ENCODE results near the gene TMEM184A. TPM values are rescaled to one million over a fixed set of nuclear protein-coding genes. Genes with fewer than 3 reads are reported as not detected.

Gene TMEM184A
- total and polyA plus RNA-seq, 10 of the 15 experiments (the other 5 are each of a cell fraction or from before 2014, with no cell fraction given): 0.04 to 0.15 TPM; not detected in 8

DNA sequence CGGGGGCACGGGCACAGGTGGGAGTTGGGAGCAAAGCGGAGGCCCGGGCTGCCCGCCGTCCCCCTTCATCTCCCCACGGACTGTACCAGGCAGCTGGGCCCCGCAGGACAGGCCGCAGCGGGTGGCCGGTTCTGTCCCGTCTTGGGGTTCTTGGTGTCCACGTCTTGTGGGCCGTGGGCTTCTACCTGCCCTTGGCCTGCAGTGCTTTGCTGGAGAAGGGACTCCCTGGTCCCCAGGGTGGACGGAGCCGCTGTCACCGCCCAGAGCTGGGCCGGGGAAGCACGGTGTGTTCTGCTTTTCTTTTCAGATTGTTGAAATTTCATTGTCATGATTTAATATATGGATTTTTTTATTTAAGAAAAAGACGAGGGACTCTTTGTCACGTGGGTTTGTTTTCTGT lies 13.7 kb downstream of the TMEM184A start:
- Histone ChIP-seq H3K4me1 (ENCODE audit: control insufficient read depth, insufficient read depth, low read length) (no peaks in the 10 kb centered on the region), H3K36me3 (ENCODE audit: control insufficient read depth in 2 of 2, insufficient read depth in 2 of 2, low read length in 1 of 2) (peaks cover 3 to 21% of the 10 kb centered on the region in 2 experiments; a peak in 3 of 4 replicates), H2AFZ (ENCODE audit: control insufficient read depth, low read depth, low read length) (no peak overlapping the region), H3K4me2 (ENCODE audit: control insufficient read depth, insufficient read depth) (no peak overlapping the region), H3K4me3 (no peak overlapping the region), H3K27ac (ENCODE audit: control insufficient read depth, insufficient read depth) (no peak overlapping the region), H4K20me1 (ENCODE audit: control insufficient read depth, insufficient read depth) (no peaks in the 10 kb centered on the region), H3K9me3 (replicated peaks; ENCODE audit: control insufficient read depth, insufficient read depth, low read length) (no peaks in the 10 kb centered on the region), H3K79me2 (ENCODE audit: control insufficient read depth, insufficient read depth, low read length) (peaks cover 3% of the 10 kb centered on the region), H3K9ac (ENCODE audit: control insufficient read depth, insufficient read depth, low read length) (no peak overlapping the region), H3K27me3 (replicated peaks in 1 of 2; ENCODE audit: control insufficient read depth in 2 of 2, insufficient read depth in 2 of 2, low read length in 1 of 2) (no peaks in the 10 kb centered on the region)
- no peak for DNase-seq (ENCODE audit: low read depth, low spot score)
- no TSS peak for BruUV-seq (replicated peaks)
- no peak for FAIRE-seq
- ATAC-seq: no peak
- RAD21 ChIA-PET (ENCODE audit: unreplicated experiment): no interaction called here
- WGBS (ENCODE audit: insufficient coverage, insufficient replicate concordance, low lambda C conversion rate, missing lambda C conversion rate): 96% methylated on average over 21 of the region's 21 CpGs
- in situ Hi-C loops (cut with MboI) (no loop called here), intact Hi-C loops (cut with micrococcal nuclease; ENCODE audit: unreplicated experiment) (no loop called here)
- SMC1A ChIA-PET (ENCODE audit: uncharacterized antibody, unreplicated experiment): no interaction called here
- POLR2A ChIA-PET: no interaction called here
- TF ChIP-seq POLR2AphosphoS2 (IDR thresholded peaks at IDR 0.05; ENCODE audit: low read depth, low read length) (no peak), POLR2A (IDR thresholded peaks at IDR 0.05; ENCODE audit: low read depth, low read length) (0 out of 2 replicates have a peak, but pooled peaks have one; percentile 26), ZNF384 (IDR thresholded peaks at IDR 0.05; ENCODE audit: borderline replicate concordance, low read depth, low read length) (no peak), RFX5 (IDR thresholded peaks at IDR 0.05; ENCODE audit: low read depth, low read length) (no peak)
- CTCF ChIA-PET: no interaction called here

DNA sequence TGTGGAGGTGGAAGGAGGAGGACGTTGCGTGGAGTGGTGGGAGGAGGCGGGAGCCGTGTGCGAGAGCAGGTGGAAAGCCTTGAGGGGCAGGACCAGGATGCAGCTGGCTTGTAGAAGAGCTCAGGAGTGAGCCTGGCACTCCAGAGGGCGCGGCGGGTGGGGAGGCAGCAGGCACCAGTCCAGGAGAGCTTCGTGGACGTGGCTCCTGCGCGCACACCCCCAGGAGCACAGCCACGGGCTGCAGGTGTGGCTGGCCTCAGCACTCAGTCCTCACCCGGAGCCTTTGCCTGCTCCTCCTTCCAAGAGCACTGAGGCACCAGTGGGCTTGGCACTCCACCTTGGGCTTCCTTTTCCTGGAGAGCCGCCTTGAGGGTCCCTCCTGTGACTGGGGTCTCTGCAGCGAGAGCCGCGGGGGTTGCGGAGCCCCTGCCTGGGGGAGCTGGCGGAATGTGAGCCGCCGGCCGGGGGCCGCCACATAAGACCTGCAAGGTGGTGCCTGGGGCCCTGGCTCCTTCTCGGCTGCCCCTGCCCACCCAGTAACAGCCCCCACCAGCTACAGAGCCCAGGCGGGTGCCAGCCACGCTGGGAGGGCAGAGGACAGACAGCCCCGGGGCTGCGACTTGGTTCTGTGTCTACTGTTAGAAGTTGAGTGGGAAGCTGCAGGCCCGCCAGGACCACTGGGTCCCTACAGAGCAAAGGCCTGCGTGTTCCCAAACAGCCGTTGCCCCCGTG lies 14.4 kb downstream of the TMEM184A start:
- FAIRE-seq (no peak), ATAC-seq (no peak), DNase-seq (ENCODE audit: low read depth, low spot score) (no peak)
- in situ Hi-C loops (cut with MboI) (no loop called here), intact Hi-C loops (cut with micrococcal nuclease; ENCODE audit: unreplicated experiment) (no loop called here)
- Histone ChIP-seq H3K27ac (ENCODE audit: control insufficient read depth, insufficient read depth) (no peak overlapping the region), H3K79me2 (ENCODE audit: control insufficient read depth, insufficient read depth, low read length) (peaks cover 4% of the 10 kb centered on the region), H4K20me1 (ENCODE audit: control insufficient read depth, insufficient read depth) (no peaks in the 10 kb centered on the region), H3K36me3 (ENCODE audit: control insufficient read depth in 2 of 2, insufficient read depth in 2 of 2, low read length in 1 of 2) (peaks cover 3 to 23% of the 10 kb centered on the region in 2 experiments; a peak in 3 of 4 replicates), H2AFZ (ENCODE audit: control insufficient read depth, low read depth, low read length) (no peak overlapping the region), H3K9me3 (replicated peaks; ENCODE audit: control insufficient read depth, insufficient read depth, low read length) (no peaks in the 10 kb centered on the region), H3K4me2 (ENCODE audit: control insufficient read depth, insufficient read depth) (no peak overlapping the region), H3K4me3 (no peak overlapping the region), H3K4me1 (ENCODE audit: control insufficient read depth, insufficient read depth, low read length) (no peaks in the 10 kb centered on the region), H3K9ac (ENCODE audit: control insufficient read depth, insufficient read depth, low read length) (no peak overlapping the region), H3K27me3 (replicated peaks in 1 of 2; ENCODE audit: control insufficient read depth in 2 of 2, insufficient read depth in 2 of 2, low read length in 1 of 2) (no peaks in the 10 kb centered on the region)
- ChIA-PET RAD21 (ENCODE audit: unreplicated experiment) (no interaction called here), CTCF (no interaction called here), SMC1A (ENCODE audit: uncharacterized antibody, unreplicated experiment) (no interaction called here), POLR2A (interaction anchor here (0.6 kb wide), 1 partner anchor 469 kb away, joined by 7 read pairs; no protein-coding TSS in a partner anchor)
- no peak for TF ChIP-seq NFYB (IDR thresholded peaks at IDR 0.05; ENCODE audit: insufficient read depth, low read depth, low read length)
- TF ChIP-seq POLR2A (IDR thresholded peaks at IDR 0.05; ENCODE audit: low read depth, low read length): peak; percentile 1; the same call in 1 of the 2 replicates
- TF ChIP-seq KAT2A (conservative IDR thresholded peaks at IDR 0.05; ENCODE audit: control insufficient read depth, low read depth, low read length): no peak
- TF ChIP-seq BACH1 (IDR thresholded peaks at IDR 0.05; ENCODE audit: borderline replicate concordance): peak; percentile 21; the same call in 1 of the 2 replicates
- TSS peak; percentile 34 for BruUV-seq (replicated peaks)
- WGBS (ENCODE audit: insufficient coverage, insufficient replicate concordance, low lambda C conversion rate, missing lambda C conversion rate): 95% methylated on average over 33 of the region's 33 CpGs

Measured in GM12878 (cell line).